A549 (cell line): ENCODE results near the gene POLE3. TPM values are rescaled to one million over a fixed set of nuclear protein-coding genes. Genes with fewer than 3 reads are reported as not detected.

Source experiments
- ATAC-seq, 2 experiments: fragments of 200-7000 bp in 1 of 2; fragments of >200 bp in 1 of 2; cut with Nextera tagmentation in 1 of 2; cut with Tn5 transposase in 1 of 2; 3 replicates each; pipeline versions ENCODE4 v1.8.0 to v1.9.1; 2018 to 2020; ENCODE audit warnings: mild to moderate bottlenecking in 1 of 2, moderate library complexity in 1 of 2
- CTCF ChIA-PET: fragments of 300-600 bp; sonication (Branson Sonifier 250); formaldehyde crosslinking; extraction: SDS; loops from one replicate; lab custom pipeline; 2021; ENCODE audit warnings: antibody characterized with exemption, inconsistent platforms; lab: Yijun Ruan, JAX
- POLR2A ChIA-PET: fragments of 350-600 bp; formaldehyde crosslinking; extraction: SDS; loops from one replicate; lab custom pipeline; 2021; ENCODE audit warnings: antibody characterized with exemption, inconsistent platforms; lab: Yijun Ruan, JAX
- DNase-seq, 2 experiments: peaks; one replicate each; pipeline versions ENCODE4 v3.0.0 to v3.0.0-alpha.2; 2011 to 2016; ENCODE audit warnings: low read depth in 1 of 2, low spot score in 1 of 2
- FAIRE-seq: peaks from 2 replicates; lab custom pipeline; 2011; peaks lifted over from hg19 to GRCh38; lab: Jason Lieb, UNC
- H3K27ac ChIP-seq, 2 experiments: fragments of >200 bp; sonication (Bioruptor Twin); formaldehyde crosslinking; 3 replicates each; pipeline ENCODE4 v1.5.1; 2016 to 2017
- H3K4me1 ChIP-seq: fragments of >200 bp; sonication (Bioruptor Twin); formaldehyde crosslinking; 3 replicates; pipeline ENCODE4 v1.6.1; 2016
- H3K4me2 ChIP-seq: fragments of >200 bp; sonication (Bioruptor Twin); formaldehyde crosslinking; 3 replicates; pipeline ENCODE4 v1.6.1; 2016
- H3K4me3 ChIP-seq: fragments of >200 bp; sonication (Bioruptor Twin); formaldehyde crosslinking; 3 replicates; pipeline ENCODE4 v1.5.1; 2016
- H3K9me3 ChIP-seq: fragments of >200 bp; sonication (Bioruptor Twin); formaldehyde crosslinking; 3 replicates; pipeline ENCODE4 v1.6.1; 2016
- BHLHE40 ChIP-seq: IDR thresholded peaks from 2 replicates; pipeline ENCODE4 v1.6.1; 2012; ENCODE audit warnings: low read depth, low read length, inconsistent platforms
- CEBPB ChIP-seq, 2 experiments: fragments of >200 bp in 1 of 2; sonication (Bioruptor Twin) in 1 of 2; formaldehyde crosslinking in 1 of 2; IDR thresholded peaks; 2 replicates each; pipeline ENCODE4 v1.6.1; 2012 to 2016
- CHD2 ChIP-seq: fragments of 150-350 bp; IDR thresholded peaks from 2 replicates; pipeline ENCODE4 v1.6.1; 2014; ENCODE audit warnings: low read length; ENCODE audit not compliant: partially characterized antibody
- CHD4 ChIP-seq: fragments of 200-600 bp; sonication (generic); IDR thresholded peaks from 2 replicates; pipeline ENCODE4 v1.6.1; 2016; ENCODE audit warnings: antibody characterized with exemption, mild to moderate bottlenecking, borderline replicate concordance
- ESRRA ChIP-seq: fragments of 150-350 bp; IDR thresholded peaks from 2 replicates; pipeline ENCODE4 v1.6.1; 2014; ENCODE audit warnings: mild to moderate bottlenecking, low read length, borderline replicate concordance
- FOSB ChIP-seq: fragments of 250-450 bp; sonication (Bioruptor Pico); IDR thresholded peaks from 2 replicates; pipeline ENCODE4 v1.5.0; 2020; ENCODE audit warnings: mild to moderate bottlenecking, moderate library complexity
- FOXS1 ChIP-seq: fragments of 250-450 bp; sonication (Bioruptor Pico); IDR thresholded peaks from 2 replicates; pipeline ENCODE4 v1.5.0; 2020; ENCODE audit warnings: mild to moderate bottlenecking, moderate library complexity
- GATA3 ChIP-seq: IDR thresholded peaks from 2 replicates; pipeline ENCODE4 v1.6.1; 2012; ENCODE audit warnings: borderline replicate concordance
- HEYL ChIP-seq: fragments of 250-450 bp; sonication (Bioruptor Pico); IDR thresholded peaks from 2 replicates; pipeline ENCODE4 v1.8.0; 2021; ENCODE audit warnings: mild to moderate bottlenecking, moderate library complexity
- HOXA7 ChIP-seq: fragments of 250-450 bp; sonication (Bioruptor Pico); IDR thresholded peaks from 2 replicates; pipeline ENCODE4 v1.5.0; 2020; ENCODE audit warnings: mild to moderate bottlenecking, moderate library complexity
- HOXB13 ChIP-seq: fragments of 250-450 bp; sonication (Bioruptor Pico); IDR thresholded peaks from 2 replicates; pipeline ENCODE4 v1.5.0; 2020; ENCODE audit warnings: low read depth, mild to moderate bottlenecking, moderate library complexity
- HOXB5 ChIP-seq: fragments of 250-450 bp; sonication (Bioruptor Pico); IDR thresholded peaks from 2 replicates; pipeline ENCODE4 v1.5.0; 2020; ENCODE audit warnings: mild to moderate bottlenecking, moderate library complexity
- JUNB ChIP-seq: fragments of >200 bp; sonication (Bioruptor Twin); formaldehyde crosslinking; IDR thresholded peaks from 2 replicates; pipeline ENCODE4 v1.6.1; 2016
- KDM1A ChIP-seq: fragments of 200-600 bp; sonication (generic); IDR thresholded peaks from 2 replicates; pipeline ENCODE4 v1.6.1; 2016; ENCODE audit warnings: low read depth, mild to moderate bottlenecking
- MAZ ChIP-seq: fragments of 150-350 bp; IDR thresholded peaks from 2 replicates; pipeline ENCODE4 v1.6.1; 2014; ENCODE audit warnings: antibody characterized with exemption, low read depth, low read length, borderline replicate concordance
- MYC ChIP-seq: IDR thresholded peaks from 2 replicates; pipeline ENCODE4 v1.6.1; 2012; ENCODE audit warnings: mild to moderate bottlenecking, inconsistent platforms, low read length, improper control_type of control experiment, borderline replicate concordance
- PHF8 ChIP-seq: fragments of 200-600 bp; sonication (generic); IDR thresholded peaks from 2 replicates; pipeline ENCODE4 v1.6.1; 2016; ENCODE audit warnings: low read depth, mild to moderate bottlenecking, antibody characterized with exemption, moderate library complexity, borderline replicate concordance
- RAD21 ChIP-seq, 2 experiments: fragments of >200 bp in 1 of 2; sonication (Bioruptor Twin) in 1 of 2; formaldehyde crosslinking in 1 of 2; IDR thresholded peaks in 1 of 2; conservative IDR thresholded peaks in 1 of 2; 2 replicates in 1 of 2; 3 replicates in 1 of 2; pipeline ENCODE4 v1.6.1; 2012 to 2018; ENCODE audit warnings: inconsistent platforms in 1 of 2
- RARB ChIP-seq: fragments of 250-450 bp; sonication (Bioruptor Pico); IDR thresholded peaks from 2 replicates; pipeline ENCODE4 v1.8.0; 2021; ENCODE audit warnings: mild to moderate bottlenecking, moderate library complexity
- RCOR1 ChIP-seq: fragments of 150-350 bp; IDR thresholded peaks from 2 replicates; pipeline ENCODE4 v1.6.1; 2014; ENCODE audit warnings: antibody characterized with exemption, low read length, low read depth
- SMC3 ChIP-seq: fragments of >200 bp; sonication (Bioruptor Twin); formaldehyde crosslinking; IDR thresholded peaks from 3 replicates; pipeline ENCODE4 v1.6.1; 2018; ENCODE audit warnings: inconsistent platforms
- TFCP2L1 ChIP-seq: fragments of 250-450 bp; sonication (Bioruptor Pico); IDR thresholded peaks from 2 replicates; pipeline ENCODE4 v1.5.0; 2021; ENCODE audit warnings: mild to moderate bottlenecking
- TP53 ChIP-seq: fragments of 250-450 bp; sonication (Bioruptor Pico); IDR thresholded peaks from 2 replicates; pipeline ENCODE4 v1.5.0; 2021; ENCODE audit warnings: mild to moderate bottlenecking, moderate library complexity
- ZFP36 ChIP-seq: fragments of 450-650 bp; IDR thresholded peaks from 2 replicates; pipeline ENCODE4 v1.6.1; 2014; ENCODE audit warnings: borderline replicate concordance; ENCODE audit not compliant: partially characterized antibody
- ZSCAN20 ChIP-seq: fragments of 250-450 bp; sonication (Bioruptor Pico); IDR thresholded peaks from 2 replicates; pipeline ENCODE4 v1.8.0; 2022; ENCODE audit warnings: mild to moderate bottlenecking, moderate library complexity
- WGBS: methylation state at CpG from one replicate; pipeline ENCODE4 v1.1.6; 2017; ENCODE audit errors: missing lambda C conversion rate; 5-methylcytosine and 5-hydroxymethylcytosine counted together
- polyA plus RNA-seq, 4 experiments: library from polyadenylated mRNA; depleted of rRNA in 3 of 4; stranded (reverse); fragments of >200 nt; fragmentation: RNase III in 1 of 4; extraction: RNeasy Plus Mini Kit Qiagen cat#74134 plus additional on column Dnase treatment in 1 of 4; gene quantifications; 2 replicates in 3 of 4; 3 replicates in 1 of 4; pipeline ENCODE4 v1.2.3, GENCODE V29; 2011 to 2017
- TF ChIP-seq, protein P1 (sequence below): fragments of 250-450 bp; sonication (Bioruptor Pico); IDR thresholded peaks from 2 replicates; pipeline ENCODE4 v1.5.0; 2021; ENCODE audit warnings: mild to moderate bottlenecking, moderate library complexity, borderline replicate concordance
- TF ChIP-seq, protein P2 (sequence below): IDR thresholded peaks from 2 replicates; pipeline ENCODE4 v1.6.1; 2012

POLE3 gene
- polyA plus RNA-seq, 2 of the 4 experiments (the other 2 are of a cell fraction), result 92.2 to 143 TPM

DNA sequence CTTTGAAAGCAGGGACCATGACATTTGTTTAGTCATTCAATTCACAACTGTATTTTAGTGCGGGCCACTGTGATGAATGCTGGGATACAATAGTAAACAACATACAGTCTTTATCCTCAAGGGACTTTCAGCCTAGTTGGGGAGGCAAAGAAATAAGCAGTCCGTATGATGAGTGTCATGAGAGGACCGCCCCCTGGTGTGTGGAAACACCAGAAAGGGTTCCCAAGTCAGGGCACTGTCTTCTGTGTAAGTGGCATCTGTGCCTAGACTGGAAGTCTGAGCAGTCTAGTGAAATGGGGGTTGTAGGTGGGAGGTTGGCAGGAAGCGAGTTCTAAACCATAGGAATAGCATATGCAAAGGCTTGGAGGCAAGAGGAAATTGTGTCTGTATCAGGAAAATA lies 6.9 kb upstream of the POLE3 start (continued):
- TF ChIP-seq HOXA7, result no peak

DNA sequence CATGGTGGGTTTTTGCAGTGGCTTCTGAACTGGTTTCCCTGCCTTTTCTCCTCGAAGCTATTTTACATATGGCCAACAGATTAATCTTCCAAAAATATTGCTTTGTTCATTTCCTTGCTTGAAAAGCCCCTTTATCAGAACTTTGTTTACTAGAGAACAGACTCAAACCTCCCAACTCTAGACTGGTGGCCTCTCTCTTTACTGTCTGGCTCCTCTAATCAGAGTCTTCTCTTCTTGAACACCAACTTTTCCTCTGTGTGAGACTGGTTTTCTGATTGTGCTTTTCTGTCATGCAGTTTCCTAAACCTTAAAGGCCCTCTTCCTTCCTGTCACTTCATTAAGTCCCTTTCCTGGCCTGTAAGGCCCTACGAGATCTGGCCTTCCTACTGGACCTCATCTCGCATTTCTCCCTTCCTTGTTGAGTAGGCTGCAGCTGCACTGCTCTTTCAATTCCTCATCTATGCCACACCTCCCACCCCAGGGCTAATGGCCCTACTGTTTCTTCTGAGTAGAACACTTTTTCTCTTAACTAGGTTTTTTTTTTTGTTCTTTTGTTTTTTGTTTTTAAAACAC lies 5.8 kb upstream of the POLE3 start:
- ATAC-seq (no peak), FAIRE-seq (no peak), DNase-seq (no peak)
- no peak overlapping the region for H3K27ac ChIP-seq
- WGBS, result 64% methylated on average over 3 of the region's 3 CpGs
- no peak overlapping the region for H3K4me2 ChIP-seq
- no peaks in the 10 kb centered on the region for H3K9me3 ChIP-seq
- POLR2A ChIA-PET, result no interaction called here
- no peak for TF ChIP-seq MYC
- no peak for TF ChIP-seq KDM1A
- no peak for TF ChIP-seq ZSCAN20 (CRISPR knock-in tag)
- no peak for TF ChIP-seq ZFP36
- 0 out of 3 replicates have a peak, but pooled peaks cover 3% of the 10 kb centered on the region for H3K4me1 ChIP-seq
- CTCF ChIA-PET, result interaction anchor here (1.5 to 1.9 kb wide), 2 partner anchors 10 to 29 kb away, joined by 5 to 9 read pairs; no protein-coding TSS in a partner anchor
- no peak overlapping the region for H3K4me3 ChIP-seq

DNA sequence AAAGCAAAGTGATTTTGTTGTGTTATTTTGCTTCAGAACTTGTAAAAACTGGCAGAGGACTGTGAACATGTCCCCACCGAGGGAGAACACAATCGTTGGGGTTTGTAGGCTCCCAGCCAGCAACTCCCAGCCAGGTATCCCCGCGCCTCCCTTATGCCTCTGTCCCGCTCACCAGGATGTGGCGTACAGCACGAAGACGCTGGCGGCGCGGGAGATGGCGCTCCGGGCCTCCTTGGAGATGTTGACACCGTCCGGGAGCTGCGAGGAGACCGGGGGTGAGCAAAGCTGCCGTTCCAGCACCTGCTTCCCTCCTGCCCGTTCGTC lies 630 bp downstream of the POLE3 start:
- FAIRE-seq, result no peak
- Histone ChIP-seq H3K4me3 (peak overlapping the region; percentile 70), H3K9me3 (no peaks in the 10 kb centered on the region), H3K4me1 (peaks cover 8% of the 10 kb centered on the region; the same call in 1 of the 3 replicates), H3K27ac (peak overlapping the region; percentile 95 to 98)
- whole genome bisulfite sequencing, result 2% methylated on average over 19 of the region's 20 CpGs
- ChIA-PET POLR2A (interaction anchor here (0.6 to 2.1 kb wide), 17 partner anchors 9 to 248 kb away, joined by 3 to 22 read pairs (median 4); partner anchors contain the start of genes ALAD, CDC26, FKBP15 and HDHD3), CTCF (interaction anchor here (0.6 to 4.1 kb wide), 17 partner anchors 9 to 248 kb away, joined by 3 to 28 read pairs (median 4); partner anchors contain the start of genes ALAD, CDC26, HDHD3 and PRPF4)
- ATAC-seq, result peak; percentile 25 to 36; a peak in 5 of 6 replicates
- TF ChIP-seq FOXS1 (CRISPR knock-in tag) (no peak), ZFP36 (no peak), JUNB (no peak), TFCP2L1 (no peak), HEYL (CRISPR knock-in tag) (no peak), RAD21 (conservative IDR thresholded peaks at IDR 0.05 in 1 of 2, IDR thresholded peaks at IDR 0.05 in 1 of 2) (no peak), FOSB (CRISPR knock-in tag) (no peak), RCOR1 (no peak), CHD4 (no peak), HOXB5 (CRISPR knock-in tag) (no peak), CHD2 (no peak), HOXB13 (CRISPR knock-in tag) (no peak), BHLHE40 (no peak), RARB (CRISPR knock-in tag) (no peak), GATA3 (no peak)
- TF ChIP-seq, all 56 proteins: peak for 0
- DNase-seq, result no peak
- H3K4me2 ChIP-seq, result peak overlapping the region; percentile 78

DNA sequence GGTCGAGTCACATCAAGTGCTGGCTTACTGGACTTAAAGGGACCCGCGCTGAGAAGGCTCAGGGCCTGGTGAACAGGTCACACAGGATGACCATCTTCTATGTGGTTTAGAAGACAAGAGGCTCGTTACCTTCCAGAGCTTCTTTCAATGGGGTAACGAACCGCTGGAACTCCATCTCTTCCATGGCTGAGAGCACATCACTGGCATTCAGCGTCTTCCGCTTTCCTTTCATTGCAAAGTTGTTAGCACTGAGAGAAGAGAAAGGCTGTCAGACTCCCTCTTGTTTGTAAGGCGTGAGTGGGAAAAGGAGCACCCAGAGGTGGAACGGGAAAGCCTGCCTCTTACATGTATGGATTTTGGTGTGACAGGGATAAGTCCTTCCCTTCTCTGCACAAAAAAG lies 994 bp downstream of the POLE3 start:
- ATAC-seq (no peak), FAIRE-seq (no peak), DNase-seq (no peak)
- CTCF ChIA-PET, result interaction anchor here (0.6 to 4.1 kb wide), 17 partner anchors 9 to 248 kb away, joined by 3 to 28 read pairs (median 4); partner anchors contain the start of genes ALAD, CDC26, HDHD3 and PRPF4
- POLR2A ChIA-PET, result interaction anchor here (0.8 to 2.1 kb wide), 10 partner anchors 8 to 246 kb away, joined by 3 to 22 read pairs (median 8); partner anchors contain the start of genes ALAD, CDC26, FKBP15 and HDHD3
- Histone ChIP-seq H3K9me3 (no peaks in the 10 kb centered on the region), H3K4me1 (peaks cover 8% of the 10 kb centered on the region; the same call in 1 of the 3 replicates), H3K4me3 (peak overlapping the region; percentile 70), H3K4me2 (peak overlapping the region; percentile 78), H3K27ac (peak overlapping the region; percentile 95 to 98)
- TF ChIP-seq PHF8 (no peak), TP53 (CRISPR knock-in tag) (no peak), TFCP2L1 (no peak), CEBPB (IDR thresholded peaks at IDR 0.05) (no peak), CHD4 (no peak), HOXA7 (no peak), HOXB13 (CRISPR knock-in tag) (no peak), BHLHE40 (no peak), ESRRA (no peak), SMC3 (no peak), MAZ (no peak), RCOR1 (no peak)
- TF ChIP-seq, protein P1, sequence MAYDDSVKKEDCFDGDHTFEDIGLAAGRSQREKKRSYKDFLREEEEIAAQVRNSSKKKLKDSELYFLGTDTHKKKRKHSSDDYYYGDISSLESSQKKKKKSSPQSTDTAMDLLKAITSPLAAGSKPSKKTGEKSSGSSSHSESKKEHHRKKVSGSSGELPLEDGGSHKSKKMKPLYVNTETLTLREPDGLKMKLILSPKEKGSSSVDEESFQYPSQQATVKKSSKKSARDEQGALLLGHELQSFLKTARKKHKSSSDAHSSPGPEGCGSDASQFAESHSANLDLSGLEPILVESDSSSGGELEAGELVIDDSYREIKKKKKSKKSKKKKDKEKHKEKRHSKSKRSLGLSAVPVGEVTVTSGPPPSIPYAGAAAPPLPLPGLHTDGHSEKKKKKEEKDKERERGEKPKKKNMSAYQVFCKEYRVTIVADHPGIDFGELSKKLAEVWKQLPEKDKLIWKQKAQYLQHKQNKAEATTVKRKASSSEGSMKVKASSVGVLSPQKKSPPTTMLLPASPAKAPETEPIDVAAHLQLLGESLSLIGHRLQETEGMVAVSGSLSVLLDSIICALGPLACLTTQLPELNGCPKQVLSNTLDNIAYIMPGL (CRISPR knock-in tag), result no peak
- TF ChIP-seq, protein P2, sequence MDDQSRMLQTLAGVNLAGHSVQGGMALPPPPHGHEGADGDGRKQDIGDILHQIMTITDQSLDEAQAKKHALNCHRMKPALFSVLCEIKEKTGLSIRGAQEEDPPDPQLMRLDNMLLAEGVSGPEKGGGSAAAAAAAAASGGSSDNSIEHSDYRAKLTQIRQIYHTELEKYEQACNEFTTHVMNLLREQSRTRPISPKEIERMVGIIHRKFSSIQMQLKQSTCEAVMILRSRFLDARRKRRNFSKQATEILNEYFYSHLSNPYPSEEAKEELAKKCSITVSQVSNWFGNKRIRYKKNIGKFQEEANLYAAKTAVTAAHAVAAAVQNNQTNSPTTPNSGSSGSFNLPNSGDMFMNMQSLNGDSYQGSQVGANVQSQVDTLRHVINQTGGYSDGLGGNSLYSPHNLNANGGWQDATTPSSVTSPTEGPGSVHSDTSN, result no peak
- 20% methylated on average over 10 of the region's 10 CpGs for WGBS
